HepG2 (cell line): ENCODE measurements around the gene HCRT. TPM values are rescaled to one million over a fixed set of nuclear protein-coding genes. Genes with fewer than 3 reads are reported as not detected.

Source experiments
- ATAD3A ChIP-seq: sonication (generic); formaldehyde crosslinking; IDR thresholded peaks from 2 replicates; pipeline ENCODE4 v1.4.0; 2020; ENCODE audit warnings: missing genetic modification reagents
- ATF6 ChIP-seq: sonication (generic); formaldehyde crosslinking; conservative IDR thresholded peaks from 2 replicates; pipeline ENCODE4 v1.4.0; 2020; ENCODE audit warnings: missing genetic modification reagents
- SAP130 ChIP-seq: IDR thresholded peaks from 2 replicates; pipeline ENCODE4 v1.6.1; 2016; ENCODE audit warnings: low read depth
- TEAD3 ChIP-seq: optimal IDR thresholded peaks from 2 replicates; pipeline ENCODE3; 2016; ENCODE audit warnings: borderline replicate concordance
- ZNF17 ChIP-seq: sonication (generic); formaldehyde crosslinking; IDR thresholded peaks from 2 replicates; pipeline ENCODE4 v1.5.0; 2020; ENCODE audit warnings: mild to moderate bottlenecking, missing genetic modification reagents
- ZNF230 ChIP-seq: sonication (generic); formaldehyde crosslinking; IDR thresholded peaks from 2 replicates; pipeline ENCODE4 v1.4.0; 2020; ENCODE audit warnings: mild to moderate bottlenecking, missing genetic modification reagents
- ZNF276 ChIP-seq: sonication (generic); formaldehyde crosslinking; IDR thresholded peaks from 2 replicates; pipeline ENCODE4 v1.4.0; 2020; ENCODE audit warnings: mild to moderate bottlenecking, low read depth, missing genetic modification reagents
- ZNF292 ChIP-seq: sonication (generic); formaldehyde crosslinking; IDR thresholded peaks from 2 replicates; pipeline ENCODE4 v1.8.1; 2022; ENCODE audit warnings: mild to moderate bottlenecking, low read depth, missing genetic modification reagents, borderline replicate concordance
- ZNF75D ChIP-seq: sonication (generic); formaldehyde crosslinking; IDR thresholded peaks from 2 replicates; pipeline ENCODE4 v1.8.1; 2023; ENCODE audit warnings: missing genetic modification reagents, mild to moderate bottlenecking, borderline replicate concordance
- polyA plus RNA-seq, 8 experiments: library from polyadenylated mRNA; depleted of rRNA in 3 of 8; stranded (reverse) in 7 of 8; unstranded in 1 of 8; fragments of >200 nt; fragmentation: Illumina TruSeq in 4 of 8; extraction: Trizol in 4 of 8; gene quantifications; 2 replicates each; pipeline versions ENCODE4 v1.2.1 to v1.2.3, GENCODE V29; 2011 to 2016; ENCODE audit warnings: low read depth in 4 of 8, missing spikeins in 1 of 8, mixed read lengths in 1 of 8; ENCODE audit not compliant: insufficient read depth in 1 of 8
- total RNA-seq, 5 experiments: library from RNA; depleted of rRNA; stranded (reverse); fragments of >200 nt; fragmentation: Illumina TruSeq; extraction: Trizol; gene quantifications; 2 replicates each; pipeline ENCODE4 v1.2.3, GENCODE V29; 2016; ENCODE audit warnings: low read depth in 1 of 5
- TF ChIP-seq, protein P1 (sequence below): sonication (generic); formaldehyde crosslinking; IDR thresholded peaks from 2 replicates; pipeline ENCODE4 v1.8.0; 2022; ENCODE audit warnings: missing genetic modification reagents, mild to moderate bottlenecking, moderate library complexity, borderline replicate concordance
- TF ChIP-seq, protein P2 (sequence below): IDR thresholded peaks from 2 replicates; pipeline ENCODE4 v1.6.1; 2016
- TF ChIP-seq, protein P3 (sequence below): sonication (generic); formaldehyde crosslinking; IDR thresholded peaks from 2 replicates; pipeline ENCODE4 v1.5.0; 2020; ENCODE audit warnings: mild to moderate bottlenecking, missing genetic modification reagents, borderline replicate concordance

HCRT gene
- total and polyA plus RNA-seq, 2 of the 13 experiments (the other 11 are each of a cell fraction or from before 2014, with no cell fraction given): not detected

DNA sequence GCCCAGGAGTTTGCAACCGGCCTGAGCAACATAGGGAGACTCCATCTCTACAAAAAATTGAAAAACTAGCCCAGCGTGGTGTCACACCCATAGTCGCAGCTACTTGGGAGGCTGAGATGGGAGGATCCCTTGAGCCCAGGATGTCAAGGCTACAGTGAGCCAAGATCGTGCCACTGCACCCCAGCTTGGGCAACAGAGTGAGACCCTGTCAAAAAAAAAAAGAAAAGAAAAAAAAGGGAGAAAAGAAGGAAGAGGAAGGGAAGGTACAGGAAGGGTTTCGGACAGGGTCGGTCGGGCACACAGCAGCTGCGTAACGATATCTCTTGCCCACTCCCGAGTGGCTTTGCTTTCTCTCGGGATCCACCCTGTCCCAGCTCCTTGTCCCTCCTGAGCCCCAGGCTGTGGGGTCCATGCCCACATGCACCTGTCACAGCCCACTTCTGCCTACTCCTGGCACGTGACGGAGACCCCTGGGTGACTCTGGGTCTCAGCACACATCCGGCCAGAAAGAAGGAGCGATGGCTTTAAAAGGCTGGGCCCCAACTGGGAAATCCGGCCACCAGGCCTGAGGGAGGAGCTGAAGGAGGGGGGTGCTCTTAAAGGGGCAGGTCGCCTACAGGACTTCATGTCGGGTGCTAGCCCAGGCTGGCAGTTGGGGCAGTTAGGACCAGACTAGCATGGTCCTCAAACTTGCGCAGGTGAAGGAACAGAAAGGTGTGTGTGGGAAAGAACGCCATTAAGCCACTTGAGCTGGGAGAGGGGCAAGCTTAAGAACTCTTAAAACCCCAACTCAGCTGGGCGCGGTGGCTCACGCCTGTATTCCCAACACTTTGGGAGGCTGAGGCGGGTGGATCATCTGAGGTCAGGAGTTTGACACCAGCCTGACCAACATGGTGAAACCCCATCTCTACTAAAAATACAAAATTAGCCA lies 9.0 kb upstream of the HCRT start, which contains the start of gene GHDC (continued):
- TF ChIP-seq, protein P1, sequence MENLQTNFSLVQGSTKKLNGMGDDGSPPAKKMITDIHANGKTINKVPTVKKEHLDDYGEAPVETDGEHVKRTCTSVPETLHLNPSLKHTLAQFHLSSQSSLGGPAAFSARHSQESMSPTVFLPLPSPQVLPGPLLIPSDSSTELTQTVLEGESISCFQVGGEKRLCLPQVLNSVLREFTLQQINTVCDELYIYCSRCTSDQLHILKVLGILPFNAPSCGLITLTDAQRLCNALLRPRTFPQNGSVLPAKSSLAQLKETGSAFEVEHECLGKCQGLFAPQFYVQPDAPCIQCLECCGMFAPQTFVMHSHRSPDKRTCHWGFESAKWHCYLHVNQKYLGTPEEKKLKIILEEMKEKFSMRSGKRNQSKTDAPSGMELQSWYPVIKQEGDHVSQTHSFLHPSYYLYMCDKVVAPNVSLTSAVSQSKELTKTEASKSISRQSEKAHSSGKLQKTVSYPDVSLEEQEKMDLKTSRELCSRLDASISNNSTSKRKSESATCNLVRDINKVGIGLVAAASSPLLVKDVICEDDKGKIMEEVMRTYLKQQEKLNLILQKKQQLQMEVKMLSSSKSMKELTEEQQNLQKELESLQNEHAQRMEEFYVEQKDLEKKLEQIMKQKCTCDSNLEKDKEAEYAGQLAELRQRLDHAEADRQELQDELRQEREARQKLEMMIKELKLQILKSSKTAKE: no peak
- TF ChIP-seq ZNF75D (CRISPR knock-in tag) (no peak), ZNF230 (CRISPR knock-in tag) (peak; percentile 42; the same call in 1 of the 2 replicates), ZNF17 (CRISPR knock-in tag) (no peak), ZNF276 (no peak), ATAD3A (CRISPR knock-in tag) (no peak), ATF6 (CRISPR knock-in tag) (no peak; the same call in 1 of the 2 replicates), ZNF292 (CRISPR knock-in tag) (peak; percentile 29; the same call in 1 of the 2 replicates), TEAD3 (CRISPR knock-in tag) (peak; percentile 68), SAP130 (peak; percentile 92)
- TF ChIP-seq, protein P2, sequence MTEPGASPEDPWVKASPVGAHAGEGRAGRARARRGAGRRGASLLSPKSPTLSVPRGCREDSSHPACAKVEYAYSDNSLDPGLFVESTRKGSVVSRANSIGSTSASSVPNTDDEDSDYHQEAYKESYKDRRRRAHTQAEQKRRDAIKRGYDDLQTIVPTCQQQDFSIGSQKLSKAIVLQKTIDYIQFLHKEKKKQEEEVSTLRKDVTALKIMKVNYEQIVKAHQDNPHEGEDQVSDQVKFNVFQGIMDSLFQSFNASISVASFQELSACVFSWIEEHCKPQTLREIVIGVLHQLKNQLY (CRISPR knock-in tag): no peak
- TF ChIP-seq, protein P3, sequence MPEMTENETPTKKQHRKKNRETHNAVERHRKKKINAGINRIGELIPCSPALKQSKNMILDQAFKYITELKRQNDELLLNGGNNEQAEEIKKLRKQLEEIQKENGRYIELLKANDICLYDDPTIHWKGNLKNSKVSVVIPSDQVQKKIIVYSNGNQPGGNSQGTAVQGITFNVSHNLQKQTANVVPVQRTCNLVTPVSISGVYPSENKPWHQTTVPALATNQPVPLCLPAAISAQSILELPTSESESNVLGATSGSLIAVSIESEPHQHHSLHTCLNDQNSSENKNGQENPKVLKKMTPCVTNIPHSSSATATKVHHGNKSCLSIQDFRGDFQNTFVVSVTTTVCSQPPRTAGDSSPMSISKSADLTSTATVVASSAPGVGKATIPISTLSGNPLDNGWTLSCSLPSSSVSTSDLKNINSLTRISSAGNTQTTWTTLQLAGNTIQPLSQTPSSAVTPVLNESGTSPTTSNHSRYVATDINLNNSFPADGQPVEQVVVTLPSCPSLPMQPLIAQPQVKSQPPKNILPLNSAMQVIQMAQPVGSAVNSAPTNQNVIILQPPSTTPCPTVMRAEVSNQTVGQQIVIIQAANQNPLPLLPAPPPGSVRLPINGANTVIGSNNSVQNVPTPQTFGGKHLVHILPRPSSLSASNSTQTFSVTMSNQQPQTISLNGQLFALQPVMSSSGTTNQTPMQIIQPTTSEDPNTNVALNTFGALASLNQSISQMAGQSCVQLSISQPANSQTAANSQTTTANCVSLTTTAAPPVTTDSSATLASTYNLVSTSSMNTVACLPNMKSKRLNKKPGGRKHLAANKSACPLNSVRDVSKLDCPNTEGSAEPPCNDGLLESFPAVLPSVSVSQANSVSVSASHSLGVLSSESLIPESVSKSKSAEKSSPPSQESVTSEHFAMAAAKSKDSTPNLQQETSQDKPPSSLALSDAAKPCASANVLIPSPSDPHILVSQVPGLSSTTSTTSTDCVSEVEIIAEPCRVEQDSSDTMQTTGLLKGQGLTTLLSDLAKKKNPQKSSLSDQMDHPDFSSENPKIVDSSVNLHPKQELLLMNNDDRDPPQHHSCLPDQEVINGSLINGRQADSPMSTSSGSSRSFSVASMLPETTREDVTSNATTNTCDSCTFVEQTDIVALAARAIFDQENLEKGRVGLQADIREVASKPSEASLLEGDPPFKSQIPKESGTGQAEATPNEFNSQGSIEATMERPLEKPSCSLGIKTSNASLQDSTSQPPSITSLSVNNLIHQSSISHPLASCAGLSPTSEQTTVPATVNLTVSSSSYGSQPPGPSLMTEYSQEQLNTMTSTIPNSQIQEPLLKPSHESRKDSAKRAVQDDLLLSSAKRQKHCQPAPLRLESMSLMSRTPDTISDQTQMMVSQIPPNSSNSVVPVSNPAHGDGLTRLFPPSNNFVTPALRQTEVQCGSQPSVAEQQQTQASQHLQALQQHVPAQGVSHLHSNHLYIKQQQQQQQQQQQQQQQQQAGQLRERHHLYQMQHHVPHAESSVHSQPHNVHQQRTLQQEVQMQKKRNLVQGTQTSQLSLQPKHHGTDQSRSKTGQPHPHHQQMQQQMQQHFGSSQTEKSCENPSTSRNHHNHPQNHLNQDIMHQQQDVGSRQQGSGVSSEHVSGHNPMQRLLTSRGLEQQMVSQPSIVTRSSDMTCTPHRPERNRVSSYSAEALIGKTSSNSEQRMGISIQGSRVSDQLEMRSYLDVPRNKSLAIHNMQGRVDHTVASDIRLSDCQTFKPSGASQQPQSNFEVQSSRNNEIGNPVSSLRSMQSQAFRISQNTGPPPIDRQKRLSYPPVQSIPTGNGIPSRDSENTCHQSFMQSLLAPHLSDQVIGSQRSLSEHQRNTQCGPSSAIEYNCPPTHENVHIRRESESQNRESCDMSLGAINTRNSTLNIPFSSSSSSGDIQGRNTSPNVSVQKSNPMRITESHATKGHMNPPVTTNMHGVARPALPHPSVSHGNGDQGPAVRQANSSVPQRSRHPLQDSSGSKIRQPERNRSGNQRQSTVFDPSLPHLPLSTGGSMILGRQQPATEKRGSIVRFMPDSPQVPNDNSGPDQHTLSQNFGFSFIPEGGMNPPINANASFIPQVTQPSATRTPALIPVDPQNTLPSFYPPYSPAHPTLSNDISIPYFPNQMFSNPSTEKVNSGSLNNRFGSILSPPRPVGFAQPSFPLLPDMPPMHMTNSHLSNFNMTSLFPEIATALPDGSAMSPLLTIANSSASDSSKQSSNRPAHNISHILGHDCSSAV: no peak
